GM12878 (cell line): Measurements from ENCODE around the gene DPP9. TPM values are rescaled to one million over a fixed set of nuclear protein-coding genes. Genes with fewer than 3 reads are reported as not detected.

Experiments
- ATAC-seq: fragments of 200-7000 bp; cut with Tn5 transposase; 3 replicates; pipeline ENCODE4 v1.9.1; 2020; ENCODE audit warnings: mild to moderate bottlenecking, moderate library complexity
- BruUV-seq: library from RNA; stranded (reverse); fragments of 400-500 nt; replicated peaks from 2 replicates; lab custom pipeline; 2021; lab: Mats Ljungman, UMichigan
- CTCF ChIA-PET: fragments of 300-600 bp; sonication (Branson Sonifier 250); formaldehyde crosslinking; extraction: SDS; loops from one replicate; lab custom pipeline; 2021; ENCODE audit warnings: inconsistent platforms; lab: Yijun Ruan, JAX
- POLR2A ChIA-PET: fragments of 350-600 bp; formaldehyde crosslinking; extraction: SDS; loops from one replicate; lab custom pipeline; 2021; ENCODE audit warnings: inconsistent platforms; lab: Charles Lee
- RAD21 ChIA-PET: fragments of 300-600 bp; sonication (Branson Sonifier 250); formaldehyde crosslinking; loops from one replicate; lab custom pipeline; 2023; ENCODE audit warnings: antibody characterized with exemption; ENCODE audit not compliant: unreplicated experiment; lab: Charles Lee
- SMC1A ChIA-PET: fragments of 300-600 bp; sonication (Branson Sonifier 250); formaldehyde crosslinking; loops from one replicate; lab custom pipeline; 2023; ENCODE audit not compliant: unreplicated experiment, uncharacterized antibody; lab: Charles Lee
- DNase-seq: peaks from one replicate; pipeline ENCODE4 v3.0.0-alpha.2; 2011; ENCODE audit warnings: low read depth, low spot score
- FAIRE-seq: peaks from 3 replicates; lab custom pipeline; 2011; peaks lifted over from hg19 to GRCh38; lab: Jason Lieb, UNC
- H2AFZ ChIP-seq: 2 replicates; pipeline ENCODE4 v1.6.0; 2011; ENCODE audit warnings: low read depth, low read length, control low read depth; ENCODE audit not compliant: control insufficient read depth
- H3K27ac ChIP-seq: 2 replicates; pipeline ENCODE4 v1.5.1; 2011; ENCODE audit warnings: control low read depth; ENCODE audit not compliant: control insufficient read depth, insufficient read depth
- H3K27me3 ChIP-seq, 2 experiments: replicated peaks in 1 of 2; 2 replicates each; pipeline versions ENCODE4 v1.6.0 to v1.6.1; 2011; ENCODE audit warnings: low read length in 1 of 2; ENCODE audit not compliant: control insufficient read depth in 2 of 2, insufficient read depth in 2 of 2
- H3K36me3 ChIP-seq, 2 experiments: 2 replicates each; pipeline ENCODE4 v1.5.1; 2011; ENCODE audit warnings: low read length in 1 of 2; ENCODE audit not compliant: control insufficient read depth in 2 of 2, insufficient read depth in 2 of 2
- H3K4me1 ChIP-seq: 2 replicates; pipeline ENCODE4 v1.6.1; 2011; ENCODE audit warnings: mild to moderate bottlenecking, low read length, moderate library complexity, mixed read lengths; ENCODE audit not compliant: control insufficient read depth, insufficient read depth
- H3K4me2 ChIP-seq: 2 replicates; pipeline ENCODE4 v1.6.0; 2011; ENCODE audit warnings: control low read depth; ENCODE audit not compliant: control insufficient read depth, insufficient read depth
- H3K4me3 ChIP-seq: fragments of 200-600 bp; sonication (generic); 2 replicates; pipeline ENCODE4 v1.5.1; 2016
- H3K79me2 ChIP-seq: 2 replicates; pipeline ENCODE4 v1.6.0; 2011; ENCODE audit warnings: low read length; ENCODE audit not compliant: control insufficient read depth, insufficient read depth
- H3K9ac ChIP-seq: 2 replicates; pipeline ENCODE4 v1.8.0; 2011; ENCODE audit warnings: low read length, control low read depth, mixed read lengths; ENCODE audit not compliant: control insufficient read depth, insufficient read depth
- H3K9me3 ChIP-seq: replicated peaks from 3 replicates; pipeline ENCODE4 v1.5.1; 2011; ENCODE audit warnings: mild to moderate bottlenecking, low read length; ENCODE audit not compliant: control insufficient read depth, insufficient read depth
- H4K20me1 ChIP-seq: 2 replicates; pipeline ENCODE4 v1.6.0; 2011; ENCODE audit not compliant: control insufficient read depth, insufficient read depth
- BHLHE40 ChIP-seq, 2 experiments: fragments of 450-650 bp in 1 of 2; IDR thresholded peaks; 2 replicates each; pipeline ENCODE4 v1.6.1; 2011 to 2017; ENCODE audit warnings: low read depth in 2 of 2, borderline replicate concordance in 1 of 2, improper control_type of control experiment in 1 of 2, low read length in 1 of 2, mild to moderate bottlenecking in 1 of 2
- CREM ChIP-seq: IDR thresholded peaks from 2 replicates; pipeline ENCODE4 v1.6.1; 2014; ENCODE audit warnings: antibody characterized with exemption, low read depth
- GATAD2B ChIP-seq: fragments of 450-650 bp; conservative IDR thresholded peaks from 2 replicates; pipeline ENCODE4 v1.6.1; 2017; ENCODE audit warnings: low read depth, mild to moderate bottlenecking, moderate library complexity
- JUND ChIP-seq: IDR thresholded peaks from 2 replicates; pipeline ENCODE4 v1.6.1; 2012; ENCODE audit warnings: low read depth, mild to moderate bottlenecking, low read length, improper control_type of control experiment, moderate library complexity
- POLR2AphosphoS2 ChIP-seq: IDR thresholded peaks from 2 replicates; pipeline ENCODE4 v1.6.1; 2011; ENCODE audit warnings: low read depth, mild to moderate bottlenecking, low read length, improper control_type of control experiment, moderate library complexity
- WGBS: methylation state at CpG from one replicate; pipeline ENCODE4 v1.1.6; 2016; ENCODE audit warnings: low lambda C conversion rate; ENCODE audit not compliant: insufficient replicate concordance, insufficient coverage; ENCODE audit errors: missing lambda C conversion rate; 5-methylcytosine and 5-hydroxymethylcytosine counted together
- in situ Hi-C: fragments of 300-500 bp; cut with MboI; formaldehyde crosslinking; loops from 9 replicates; pipeline ENCODE4 v1.14.3; 2018; ENCODE audit warnings: mixed read lengths
- intact Hi-C: fragments of 100-400 bp; cut with micrococcal nuclease; formaldehyde crosslinking; loops from one replicate; pipeline ENCODE4 v1.14.2; 2022; ENCODE audit not compliant: unreplicated experiment
- polyA plus RNA-seq, 11 experiments: library from polyadenylated mRNA; depleted of rRNA in 4 of 11; unstranded in 6 of 11; stranded (reverse) in 5 of 11; fragments of >200 nt; fragmentation: Nextera tagmentation in 4 of 11; fragmentation: Illumina TruSeq in 1 of 11; extraction: Ambion mirVana in 4 of 11; extraction: Trizol in 1 of 11; gene quantifications; 1 replicate in 1 of 11; 2 replicates in 10 of 11; pipeline versions ENCODE4 v1.2.1 to v1.2.3, GENCODE V29; 2011 to 2016; ENCODE audit warnings: inconsistent platforms in 2 of 11, missing spikeins in 2 of 11, low read depth in 1 of 11
- total RNA-seq, 4 experiments: library from RNA; depleted of rRNA in 3 of 4; stranded (reverse); fragments of >200 nt in 3 of 4; fragmentation: Illumina TruSeq in 1 of 4; extraction: Trizol in 1 of 4; gene quantifications; 2 replicates each; pipeline versions ENCODE4 v1.2.1 to v1.2.3, GENCODE V29; 2013 to 2021
- TF ChIP-seq, protein P1 (sequence below): fragments of 450-650 bp; IDR thresholded peaks from 2 replicates; pipeline ENCODE4 v1.6.1; 2016; ENCODE audit warnings: mild to moderate bottlenecking
- TF ChIP-seq, protein P2 (sequence below): fragments of 450-650 bp; conservative IDR thresholded peaks from 2 replicates; pipeline ENCODE4 v1.6.1; 2017; ENCODE audit warnings: mild to moderate bottlenecking, moderate library complexity
- TF ChIP-seq, protein P3 (sequence below), 3 experiments: IDR thresholded peaks in 2 of 3; conservative IDR thresholded peaks in 1 of 3; 2 replicates each; pipeline ENCODE4 v1.5.1; 2011; ENCODE audit warnings: low read depth in 3 of 3, low read length in 3 of 3, mild to moderate bottlenecking in 3 of 3, control low read depth in 2 of 3, moderate library complexity in 2 of 3, inconsistent platforms in 1 of 3, mixed read lengths in 1 of 3; ENCODE audit not compliant: control insufficient read depth in 2 of 3, insufficient read depth in 1 of 3; ENCODE audit errors: extremely low read depth in 1 of 3
- TF ChIP-seq, protein P4 (sequence below): fragments of 450-650 bp; IDR thresholded peaks from 2 replicates; pipeline ENCODE4 v1.6.1; 2016; ENCODE audit warnings: mild to moderate bottlenecking
- TF ChIP-seq, protein P5 (sequence below): IDR thresholded peaks from 2 replicates; pipeline ENCODE4 v1.6.1; 2011; ENCODE audit warnings: low read depth, mild to moderate bottlenecking, low read length, moderate library complexity, borderline replicate concordance; ENCODE audit errors: extremely low read depth
- TF ChIP-seq, protein P6 (sequence below): IDR thresholded peaks from 2 replicates; pipeline ENCODE4 v1.6.1; 2011; ENCODE audit warnings: borderline replicate concordance, low read depth, mild to moderate bottlenecking, moderate library complexity, low read length; ENCODE audit not compliant: insufficient read depth, poor library complexity, severe bottlenecking

Gene DPP9
- total and polyA plus RNA-seq, 10 of the 15 experiments (the other 5 are each of a cell fraction or from before 2014, with no cell fraction given): 0.64 to 58.6 (median 27.6) TPM

DNA sequence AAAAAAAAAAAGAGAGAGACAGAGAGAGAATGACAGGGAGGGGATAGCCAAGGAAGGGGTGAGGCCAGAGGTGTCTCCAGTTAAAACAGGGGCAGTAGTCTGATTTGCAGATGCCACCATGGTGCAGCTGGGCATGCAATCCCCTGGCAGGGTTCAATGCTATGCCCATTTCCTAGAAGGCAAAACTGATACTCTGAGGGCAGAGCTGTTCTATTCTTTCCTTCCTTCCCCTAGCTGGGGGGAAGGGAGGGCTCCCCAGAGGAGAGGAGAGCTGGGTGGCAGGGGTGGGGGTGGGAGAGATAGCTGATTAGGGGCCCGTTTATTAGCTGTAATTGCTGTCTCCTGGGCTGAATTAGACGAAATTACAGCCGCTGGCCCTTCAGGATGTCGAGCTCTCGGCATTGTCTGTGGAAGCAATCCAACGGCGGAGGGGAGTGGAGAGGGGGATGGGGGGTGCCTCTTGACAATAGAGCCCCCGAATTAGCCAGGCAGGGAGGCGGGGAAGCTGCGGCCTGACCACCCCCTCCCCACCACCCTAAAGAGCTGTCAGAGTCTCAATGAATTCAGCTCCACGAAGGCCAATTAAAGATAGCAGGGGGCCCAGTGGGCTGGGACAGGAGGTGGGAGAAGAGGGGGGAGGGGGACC is 14.4 kb upstream of the DPP9 start:
- intact Hi-C loops (no loop called here), in situ Hi-C loops (no loop called here)
- H3K79me2 ChIP-seq: no peaks in the 10 kb centered on the region
- H4K20me1 ChIP-seq: no peaks in the 10 kb centered on the region
- TF ChIP-seq, protein P1, sequence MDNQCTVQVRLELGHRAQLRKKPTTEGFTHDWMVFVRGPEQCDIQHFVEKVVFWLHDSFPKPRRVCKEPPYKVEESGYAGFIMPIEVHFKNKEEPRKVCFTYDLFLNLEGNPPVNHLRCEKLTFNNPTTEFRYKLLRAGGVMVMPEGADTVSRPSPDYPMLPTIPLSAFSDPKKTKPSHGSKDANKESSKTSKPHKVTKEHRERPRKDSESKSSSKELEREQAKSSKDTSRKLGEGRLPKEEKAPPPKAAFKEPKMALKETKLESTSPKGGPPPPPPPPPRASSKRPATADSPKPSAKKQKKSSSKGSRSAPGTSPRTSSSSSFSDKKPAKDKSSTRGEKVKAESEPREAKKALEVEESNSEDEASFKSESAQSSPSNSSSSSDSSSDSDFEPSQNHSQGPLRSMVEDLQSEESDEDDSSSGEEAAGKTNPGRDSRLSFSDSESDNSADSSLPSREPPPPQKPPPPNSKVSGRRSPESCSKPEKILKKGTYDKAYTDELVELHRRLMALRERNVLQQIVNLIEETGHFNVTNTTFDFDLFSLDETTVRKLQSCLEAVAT: no peak
- TF ChIP-seq JUND (no peak), BHLHE40 (IDR thresholded peaks at IDR 0.05; ENCODE audit: borderline replicate concordance in 1 of 2, low read depth in 2 of 2, low read length in 1 of 2) (no peak), CREM (no peak), GATAD2B (no peak), POLR2AphosphoS2 (no peak)
- TF ChIP-seq, protein P2, sequence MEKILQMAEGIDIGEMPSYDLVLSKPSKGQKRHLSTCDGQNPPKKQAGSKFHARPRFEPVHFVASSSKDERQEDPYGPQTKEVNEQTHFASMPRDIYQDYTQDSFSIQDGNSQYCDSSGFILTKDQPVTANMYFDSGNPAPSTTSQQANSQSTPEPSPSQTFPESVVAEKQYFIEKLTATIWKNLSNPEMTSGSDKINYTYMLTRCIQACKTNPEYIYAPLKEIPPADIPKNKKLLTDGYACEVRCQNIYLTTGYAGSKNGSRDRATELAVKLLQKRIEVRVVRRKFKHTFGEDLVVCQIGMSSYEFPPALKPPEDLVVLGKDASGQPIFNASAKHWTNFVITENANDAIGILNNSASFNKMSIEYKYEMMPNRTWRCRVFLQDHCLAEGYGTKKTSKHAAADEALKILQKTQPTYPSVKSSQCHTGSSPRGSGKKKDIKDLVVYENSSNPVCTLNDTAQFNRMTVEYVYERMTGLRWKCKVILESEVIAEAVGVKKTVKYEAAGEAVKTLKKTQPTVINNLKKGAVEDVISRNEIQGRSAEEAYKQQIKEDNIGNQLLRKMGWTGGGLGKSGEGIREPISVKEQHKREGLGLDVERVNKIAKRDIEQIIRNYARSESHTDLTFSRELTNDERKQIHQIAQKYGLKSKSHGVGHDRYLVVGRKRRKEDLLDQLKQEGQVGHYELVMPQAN: no peak
- TF ChIP-seq, protein P3, sequence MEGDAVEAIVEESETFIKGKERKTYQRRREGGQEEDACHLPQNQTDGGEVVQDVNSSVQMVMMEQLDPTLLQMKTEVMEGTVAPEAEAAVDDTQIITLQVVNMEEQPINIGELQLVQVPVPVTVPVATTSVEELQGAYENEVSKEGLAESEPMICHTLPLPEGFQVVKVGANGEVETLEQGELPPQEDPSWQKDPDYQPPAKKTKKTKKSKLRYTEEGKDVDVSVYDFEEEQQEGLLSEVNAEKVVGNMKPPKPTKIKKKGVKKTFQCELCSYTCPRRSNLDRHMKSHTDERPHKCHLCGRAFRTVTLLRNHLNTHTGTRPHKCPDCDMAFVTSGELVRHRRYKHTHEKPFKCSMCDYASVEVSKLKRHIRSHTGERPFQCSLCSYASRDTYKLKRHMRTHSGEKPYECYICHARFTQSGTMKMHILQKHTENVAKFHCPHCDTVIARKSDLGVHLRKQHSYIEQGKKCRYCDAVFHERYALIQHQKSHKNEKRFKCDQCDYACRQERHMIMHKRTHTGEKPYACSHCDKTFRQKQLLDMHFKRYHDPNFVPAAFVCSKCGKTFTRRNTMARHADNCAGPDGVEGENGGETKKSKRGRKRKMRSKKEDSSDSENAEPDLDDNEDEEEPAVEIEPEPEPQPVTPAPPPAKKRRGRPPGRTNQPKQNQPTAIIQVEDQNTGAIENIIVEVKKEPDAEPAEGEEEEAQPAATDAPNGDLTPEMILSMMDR (IDR thresholded peaks at IDR 0.05 in 2 of 3, conservative IDR thresholded peaks at IDR 0.05 in 1 of 3; ENCODE audit: control insufficient read depth in 2 of 3, extremely low read depth in 1 of 3, insufficient read depth in 1 of 3, low read depth in 3 of 3, low read length in 3 of 3): no peak
- TF ChIP-seq, protein P4, sequence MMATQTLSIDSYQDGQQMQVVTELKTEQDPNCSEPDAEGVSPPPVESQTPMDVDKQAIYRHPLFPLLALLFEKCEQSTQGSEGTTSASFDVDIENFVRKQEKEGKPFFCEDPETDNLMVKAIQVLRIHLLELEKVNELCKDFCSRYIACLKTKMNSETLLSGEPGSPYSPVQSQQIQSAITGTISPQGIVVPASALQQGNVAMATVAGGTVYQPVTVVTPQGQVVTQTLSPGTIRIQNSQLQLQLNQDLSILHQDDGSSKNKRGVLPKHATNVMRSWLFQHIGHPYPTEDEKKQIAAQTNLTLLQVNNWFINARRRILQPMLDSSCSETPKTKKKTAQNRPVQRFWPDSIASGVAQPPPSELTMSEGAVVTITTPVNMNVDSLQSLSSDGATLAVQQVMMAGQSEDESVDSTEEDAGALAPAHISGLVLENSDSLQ: no peak
- TF ChIP-seq, protein P5, sequence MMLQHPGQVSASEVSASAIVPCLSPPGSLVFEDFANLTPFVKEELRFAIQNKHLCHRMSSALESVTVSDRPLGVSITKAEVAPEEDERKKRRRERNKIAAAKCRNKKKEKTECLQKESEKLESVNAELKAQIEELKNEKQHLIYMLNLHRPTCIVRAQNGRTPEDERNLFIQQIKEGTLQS: no peak
- TF ChIP-seq, protein P6, sequence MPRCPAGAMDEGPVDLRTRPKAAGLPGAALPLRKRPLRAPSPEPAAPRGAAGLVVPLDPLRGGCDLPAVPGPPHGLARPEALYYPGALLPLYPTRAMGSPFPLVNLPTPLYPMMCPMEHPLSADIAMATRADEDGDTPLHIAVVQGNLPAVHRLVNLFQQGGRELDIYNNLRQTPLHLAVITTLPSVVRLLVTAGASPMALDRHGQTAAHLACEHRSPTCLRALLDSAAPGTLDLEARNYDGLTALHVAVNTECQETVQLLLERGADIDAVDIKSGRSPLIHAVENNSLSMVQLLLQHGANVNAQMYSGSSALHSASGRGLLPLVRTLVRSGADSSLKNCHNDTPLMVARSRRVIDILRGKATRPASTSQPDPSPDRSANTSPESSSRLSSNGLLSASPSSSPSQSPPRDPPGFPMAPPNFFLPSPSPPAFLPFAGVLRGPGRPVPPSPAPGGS: no peak
- H3K9ac ChIP-seq: no peak overlapping the region
- no peak overlapping the region for H3K4me3 ChIP-seq
- BruUV-seq: no TSS peak
- POLR2A ChIA-PET: interaction anchor here (1.0 kb wide), 1 partner anchor 31 kb away, joined by 5 read pairs; no protein-coding TSS in a partner anchor
- no peak overlapping the region for H3K27ac ChIP-seq
- no peaks in the 10 kb centered on the region; a peak in 1 of 4 replicates for H3K27me3 ChIP-seq
- RAD21 ChIA-PET: interaction anchor here (5.3 kb wide), 1 partner anchor 52 kb away, joined by 34 read pairs; the partner anchor contains the start of gene FEM1A
- ATAC-seq (no peak), DNase-seq (no peak), FAIRE-seq (no peak)
- H3K4me2 ChIP-seq: no peak overlapping the region
- SMC1A ChIA-PET: interaction anchor here (0.7 to 3.0 kb wide), 6 partner anchors 14 to 1234 kb away, joined by 3 to 27 read pairs (median 4); partner anchors contain the start of gene FEM1A
- 3% methylated on average over 11 of the region's 11 CpGs for WGBS
- H3K36me3 ChIP-seq: no peaks in the 10 kb centered on the region
- H2AFZ ChIP-seq: no peak overlapping the region
- no peaks in the 10 kb centered on the region for H3K9me3 ChIP-seq
- CTCF ChIA-PET: interaction anchor here (0.6 to 6.4 kb wide), 6 partner anchors 37 to 72 kb away, joined by 3 to 45 read pairs (median 4); partner anchors contain the start of gene FEM1A
- H3K4me1 ChIP-seq: no peaks in the 10 kb centered on the region
